Sciatic nerve (tissue), 2 donors: ENCODE results near the gene COLQ. TPM values are rescaled to one million over a fixed set of nuclear protein-coding genes. Genes with fewer than 3 reads are reported as not detected.
"Not testable (repeated sequence)": the region's sequence is repeated elsewhere in the genome, so short reads cannot be mapped to it uniquely, and the experiment has no call there.

Experiments used
- ATAC-seq: fragments of 200-7000 bp; cut with Tn5 transposase; one replicate; pipeline ENCODE4 v1.9.1; 2020; ENCODE audit warnings: mild to moderate bottlenecking, moderate library complexity
- DNase-seq: peaks from one replicate; pipeline ENCODE4 v3.0.0-alpha.2; 2020; ENCODE audit warnings: low spot score
- intact Hi-C: fragments of 100-400 bp; cut with DNase I; formaldehyde crosslinking; loops from one replicate; pipeline ENCODE4 v1.14.2; 2022
- total RNA-seq: library from RNA; stranded (reverse); fragmentation: NEBNext Ultra II Directional; extraction: Animal tissue kit (Norgen Biotek cat#: 25700); gene quantifications from one replicate; pipeline ENCODE4 v1.2.1, GENCODE V29; 2021
- donor health status: DM: no; HTN: no; CAD: no.
- donor health status: DM: no; HTN: no; CAD: no.

COLQ gene
- total RNA-seq, 1 donor from 2014 or later = 6.3 TPM

GRCh38 chr3:15497964-15498363 lies 23.5 kb downstream of the COLQ start:
- no peak for DNase-seq

GRCh38 chr3:15496341-15496664 lies 25.2 kb downstream of the COLQ start:
- no peak for DNase-seq

More at GRCh38 chr3:15497964-15498363, 23.5 kb downstream of the COLQ start:
- intact Hi-C loops = no loop called here
- no peak for ATAC-seq

GRCh38 chr3:15495461-15496340 lies 25.8 kb downstream of the COLQ start:
- intact Hi-C loops = no loop called here
- no peak for DNase-seq

More at GRCh38 chr3:15496341-15496664, 25.2 kb downstream of the COLQ start:
- ATAC-seq = peak; percentile 12
- intact Hi-C loops = no loop called here

GRCh38 chr3:15493436-15493835 lies 28.1 kb downstream of the COLQ start:
- ATAC-seq (no peak), DNase-seq (no peak)
- intact Hi-C loops = no loop called here

More at GRCh38 chr3:15495461-15496340, 25.8 kb downstream of the COLQ start:
- peak; percentile 55 for ATAC-seq

- intact Hi-C loops = no loop called here
- ATAC-seq (no peak), DNase-seq (no peak)
Observed at GRCh38 chr3:15492847-15493360, 28.6 kb downstream of the COLQ start.

GRCh38 chr3:15491143-15491542 lies 30.4 kb downstream of the COLQ start:
- no peak for ATAC-seq
- no peak for DNase-seq
- intact Hi-C loops = no loop called here

GRCh38 chr3:15490158-15490557 lies 31.3 kb downstream of the COLQ start:
- ATAC-seq (no peak), DNase-seq (no peak)
- intact Hi-C loops = no loop called here

GRCh38 chr3:15488002-15488401 lies 33.5 kb downstream of the COLQ start:
- DNase-seq = no peak
- intact Hi-C loops = no loop called here
- no peak for ATAC-seq

GRCh38 chr3:15486979-15487378 lies 34.5 kb downstream of the COLQ start:
- ATAC-seq (no peak), DNase-seq (no peak)
- intact Hi-C loops = no loop called here

- ATAC-seq (no peak), DNase-seq (no peak)
- intact Hi-C loops = no loop called here
Observed at GRCh38 chr3:15486020-15486419, 35.5 kb downstream of the COLQ start.

- intact Hi-C loops, DNase-seq, ATAC-seq: not testable (repeated sequence)
Observed at GRCh38 chr3:15484551-15484950, 37.0 kb downstream of the COLQ start.

- intact Hi-C loops = no loop called here
- DNase-seq (no peak), ATAC-seq (no peak)
Observed at GRCh38 chr3:15479400-15480224, 41.9 kb downstream of the COLQ start.

- DNase-seq = no peak
- intact Hi-C loops = no loop called here
- no peak for ATAC-seq
Observed at GRCh38 chr3:15478640-15478979, 42.9 kb downstream of the COLQ start.

- no peak for DNase-seq
- intact Hi-C loops = no loop called here
- no peak for ATAC-seq
Observed at GRCh38 chr3:15477951-15478639, 43.4 kb downstream of the COLQ start.

- ATAC-seq (no peak), DNase-seq (no peak)
- intact Hi-C loops = no loop called here
Observed at GRCh38 chr3:15476378-15476777, 45.1 kb downstream of the COLQ start.

- DNase-seq (no peak), ATAC-seq (no peak)
- intact Hi-C loops = no loop called here
Observed at GRCh38 chr3:15475161-15475560, 46.3 kb downstream of the COLQ start.

- ATAC-seq = no peak
- no peak for DNase-seq
- intact Hi-C loops = no loop called here
Observed at GRCh38 chr3:15471861-15472260, 49.6 kb downstream of the COLQ start.

GRCh38 chr3:15470849-15471248 lies 50.7 kb downstream of the COLQ start:
- no peak for ATAC-seq
- DNase-seq = no peak
- intact Hi-C loops = no loop called here

GRCh38 chr3:15470261-15470660 lies 51.2 kb downstream of the COLQ start:
- intact Hi-C loops = no loop called here
- DNase-seq (no peak), ATAC-seq (no peak)
